Activated naive CD8-positive, alpha-beta T cell treated with anti-CD3 and anti-CD28 coated beads, Interleukin-2, amount 50 U/mL, for 24 hours (primary cell): ENCODE measurements around the gene PKDCC.
"Not testable (repeated sequence)": the region's sequence is repeated elsewhere in the genome, so short reads cannot be mapped to it uniquely, and the experiment has no call there.

ENCODE experiments used
- ATAC-seq: fragments of 150-1000 bp; cut with Tn5 transposase; one replicate; pipeline ENCODE4 v1.10.0; 2021
- DNase-seq: peaks from one replicate; pipeline ENCODE4 v3.0.0; 2021
- H3K27ac Mint-ChIP-seq: one replicate; pipeline ENCODE4 v1.8.0; 2021; ENCODE audit warnings: mild to moderate bottlenecking, mixed read lengths
- H3K27me3 Mint-ChIP-seq: one replicate; pipeline ENCODE4 v1.8.0; 2021; ENCODE audit warnings: mixed read lengths
- H3K36me3 Mint-ChIP-seq: one replicate; pipeline ENCODE4 v1.8.0; 2021; ENCODE audit warnings: low read depth, mixed read lengths
- H3K4me1 Mint-ChIP-seq: one replicate; pipeline ENCODE4 v1.8.0; 2021; ENCODE audit warnings: mixed read lengths
- H3K4me3 Mint-ChIP-seq: one replicate; pipeline ENCODE4 v1.8.0; 2021; ENCODE audit warnings: mild to moderate bottlenecking, moderate library complexity, mixed read lengths
- H3K9me3 Mint-ChIP-seq: one replicate; pipeline ENCODE4 v1.8.0; 2021; ENCODE audit warnings: mixed read lengths

Gene PKDCC

DNA sequence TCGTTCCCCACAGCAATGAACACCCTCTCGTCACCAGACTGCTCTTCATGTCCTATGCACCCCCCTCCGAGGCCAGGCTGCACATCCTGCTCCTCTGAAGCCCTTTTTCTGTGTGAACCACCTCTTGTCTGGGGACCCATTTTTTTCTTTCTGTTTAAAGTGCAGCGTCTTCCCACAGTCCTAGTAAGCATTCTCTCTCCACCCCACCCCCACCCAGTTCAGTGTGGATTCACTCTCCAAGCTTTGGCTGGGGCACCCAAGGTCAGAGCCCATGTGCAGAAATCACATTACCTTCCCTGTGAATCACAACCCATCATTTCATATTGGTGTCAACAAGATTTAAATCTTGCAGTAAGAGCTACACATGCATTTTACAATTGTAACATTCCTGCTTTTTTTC, 26.4 kb upstream of the PKDCC start:
- H3K27ac Mint-ChIP-seq: no peak overlapping the region
- no peak overlapping the region for H3K4me3 Mint-ChIP-seq
- peaks cover 13% of the 10 kb centered on the region for H3K27me3 Mint-ChIP-seq
- H3K4me1 Mint-ChIP-seq: no peaks in the 10 kb centered on the region
- DNase-seq (no peak), ATAC-seq (no peak)
- H3K9me3 Mint-ChIP-seq: peaks cover 2% of the 10 kb centered on the region
- H3K36me3 Mint-ChIP-seq: no peaks in the 10 kb centered on the region

DNA sequence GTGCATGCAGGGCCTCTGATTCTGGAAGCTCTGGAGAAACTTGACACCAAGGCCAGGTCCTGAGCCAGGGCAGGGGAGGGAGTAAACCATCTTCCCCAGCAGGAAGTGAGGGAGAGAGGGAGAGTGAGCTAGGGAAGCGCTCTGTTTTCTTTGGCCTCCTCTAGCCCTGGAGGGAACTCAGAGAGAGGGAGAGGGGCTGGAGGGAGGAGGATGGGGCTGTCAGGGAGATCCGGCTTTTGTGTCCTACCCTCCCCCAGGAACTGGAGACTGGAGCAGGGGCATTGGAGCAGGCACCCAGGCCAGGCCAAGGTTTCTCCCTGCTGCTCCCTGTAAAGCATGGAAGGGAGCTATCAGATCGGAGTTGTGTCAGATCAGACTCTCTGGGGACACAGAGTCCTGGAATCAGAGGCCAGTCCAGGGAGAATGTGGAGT, 22.7 kb upstream of the PKDCC start:
- ATAC-seq: no peak
- Mint-ChIP-seq H3K4me1 (peaks cover 4% of the 10 kb centered on the region), H3K4me3 (no peak overlapping the region), H3K9me3 (no peaks in the 10 kb centered on the region), H3K27ac (no peak overlapping the region), H3K36me3 (no peaks in the 10 kb centered on the region), H3K27me3 (peaks cover 10% of the 10 kb centered on the region)
- DNase-seq: no peak

DNA sequence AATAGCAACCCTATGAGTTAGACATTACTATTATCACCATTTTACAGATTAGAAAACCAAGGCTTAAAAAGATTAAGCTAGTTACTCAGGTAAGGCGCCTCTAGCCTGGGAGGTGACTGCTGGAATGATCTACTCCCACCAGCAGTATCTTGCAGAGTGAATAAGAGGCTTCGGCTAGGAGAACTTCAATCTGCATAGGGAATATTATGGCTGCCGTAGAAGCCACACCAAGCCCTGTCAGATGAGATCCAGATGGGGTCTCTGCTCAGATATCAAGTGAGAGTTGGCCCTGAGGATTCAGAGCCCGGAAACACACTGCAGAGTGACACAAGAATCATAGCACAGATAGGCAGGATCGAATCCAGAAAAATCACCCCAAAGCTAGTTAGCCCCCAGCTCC, 21.5 kb upstream of the PKDCC start:
- ATAC-seq (no peak), DNase-seq (no peak)
- Mint-ChIP-seq H3K27ac (no peak overlapping the region), H3K9me3 (no peaks in the 10 kb centered on the region), H3K4me1 (peaks cover 4% of the 10 kb centered on the region), H3K36me3 (no peaks in the 10 kb centered on the region), H3K27me3 (peaks cover 10% of the 10 kb centered on the region), H3K4me3 (no peak overlapping the region)

DNA sequence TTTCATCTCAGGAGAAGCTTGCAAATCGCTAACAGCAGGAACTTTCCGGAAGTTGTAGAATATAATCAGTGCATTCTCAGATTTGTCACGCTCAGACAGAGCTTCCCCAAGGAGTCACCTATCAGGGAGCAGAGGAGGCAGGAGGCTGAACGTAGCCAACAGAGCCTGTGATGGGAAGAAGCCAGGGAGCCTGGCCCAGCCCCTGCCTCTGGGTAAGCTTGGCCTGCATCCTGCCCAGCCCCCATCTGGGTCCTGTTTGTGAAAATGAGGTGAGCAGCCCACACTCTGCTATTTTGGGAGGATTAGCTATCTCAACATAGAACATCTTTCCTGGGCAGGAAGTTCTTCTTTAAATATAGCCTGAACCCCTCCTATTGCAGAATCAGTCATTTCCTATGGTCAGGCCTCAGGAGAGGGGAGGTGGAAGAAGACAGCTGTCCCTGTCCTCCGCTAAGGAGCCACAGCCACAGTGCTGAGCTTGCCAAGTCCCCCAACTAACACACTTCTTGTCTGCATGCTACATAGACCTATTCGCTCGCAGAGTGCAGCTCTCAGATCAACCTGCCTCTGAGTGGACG, 19.2 kb upstream of the PKDCC start:
- DNase-seq (no peak), ATAC-seq (no peak)
- peaks cover 4% of the 10 kb centered on the region for H3K4me1 Mint-ChIP-seq
- H3K36me3 Mint-ChIP-seq: no peaks in the 10 kb centered on the region
- peaks cover 10% of the 10 kb centered on the region for H3K27me3 Mint-ChIP-seq
- H3K27ac Mint-ChIP-seq: no peak overlapping the region
- no peaks in the 10 kb centered on the region for H3K9me3 Mint-ChIP-seq
- no peak overlapping the region for H3K4me3 Mint-ChIP-seq

DNA sequence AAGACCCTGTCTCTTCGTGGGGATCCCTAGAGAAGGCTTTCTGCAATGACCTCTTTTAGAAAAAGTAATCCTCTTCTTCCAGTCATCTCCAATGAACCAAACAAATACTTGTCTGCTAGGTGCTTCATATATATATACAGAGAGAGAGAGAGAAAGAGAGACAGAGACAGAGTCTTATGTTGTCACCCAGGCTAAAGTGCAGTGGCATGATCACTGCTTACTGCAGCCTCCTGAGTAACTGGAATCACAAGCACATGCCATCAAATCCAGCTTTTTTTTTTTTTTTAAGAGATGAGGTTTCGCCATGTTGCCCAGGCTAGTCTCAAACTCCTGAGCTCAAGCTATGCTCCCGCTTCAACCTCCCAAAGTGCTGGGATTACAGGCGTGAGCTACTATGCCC, 18.6 kb upstream of the PKDCC start:
- DNase-seq (no peak), ATAC-seq (no peak)
- Mint-ChIP-seq H3K9me3 (no peaks in the 10 kb centered on the region), H3K27ac (no peak overlapping the region), H3K4me3 (no peak overlapping the region), H3K27me3 (peaks cover 10% of the 10 kb centered on the region), H3K4me1 (peaks cover 4% of the 10 kb centered on the region), H3K36me3 (no peaks in the 10 kb centered on the region)

DNA sequence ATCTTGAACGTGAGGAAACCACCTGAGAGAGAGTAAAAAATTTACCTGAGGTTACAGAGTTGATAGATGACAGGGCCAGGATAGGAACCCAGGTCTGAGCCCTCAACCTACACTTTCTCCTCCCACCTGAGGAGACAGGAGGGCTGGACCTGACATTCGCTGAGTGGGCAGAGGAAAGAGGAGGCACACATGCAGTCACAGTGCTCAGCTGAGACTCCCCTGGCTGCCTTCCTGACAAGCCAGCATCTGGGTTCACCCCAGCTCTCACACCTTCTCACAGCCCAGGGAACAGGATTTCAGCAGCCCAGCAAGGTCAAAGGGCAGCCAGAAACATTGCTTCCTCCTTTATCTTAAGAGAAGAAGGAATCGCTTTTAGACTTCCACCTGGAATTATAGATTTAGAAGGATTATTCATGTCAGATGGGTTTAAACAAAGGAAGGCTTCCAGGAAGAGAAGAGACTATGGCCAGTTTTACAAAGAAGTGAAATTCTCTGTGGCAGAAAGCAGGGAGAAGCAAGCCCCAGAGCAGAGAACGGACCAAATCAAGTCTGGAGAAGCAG, 18.1 kb upstream of the PKDCC start:
- no peak overlapping the region for H3K27ac Mint-ChIP-seq
- no peaks in the 10 kb centered on the region for H3K36me3 Mint-ChIP-seq
- peaks cover 4% of the 10 kb centered on the region for H3K4me1 Mint-ChIP-seq

DNA sequence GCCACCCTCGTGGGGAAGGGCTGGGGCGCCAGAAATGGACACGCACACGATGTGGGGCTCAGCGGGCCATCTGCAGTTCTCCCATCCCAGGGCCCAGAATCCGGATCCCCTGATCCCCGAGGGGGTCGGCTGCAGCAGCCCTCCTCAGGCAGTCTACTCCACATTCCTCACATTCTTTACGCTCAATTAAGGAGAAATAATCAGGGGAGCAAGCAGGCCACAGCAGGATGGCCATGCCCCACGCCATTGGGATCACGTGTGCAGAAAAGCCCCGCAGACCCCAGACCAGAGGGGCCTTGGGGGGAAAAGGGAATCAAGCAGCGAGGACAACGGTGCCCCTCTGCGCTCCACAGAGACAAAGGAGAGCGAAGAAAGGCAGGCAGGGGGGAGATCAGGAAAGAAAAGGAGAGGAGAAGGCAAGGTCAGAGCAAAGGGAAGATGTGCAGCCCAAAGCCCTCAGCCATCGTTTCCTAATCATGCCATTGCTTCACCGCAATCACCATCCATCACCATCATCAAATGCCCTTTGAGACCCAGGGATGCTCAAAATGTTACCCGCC, 17.5 kb upstream of the PKDCC start:
- H3K4me3 Mint-ChIP-seq: no peak overlapping the region

More for the DNA sequence above, 18.1 kb upstream of the PKDCC start:
- H3K9me3 Mint-ChIP-seq: no peaks in the 10 kb centered on the region
- no peak overlapping the region for H3K4me3 Mint-ChIP-seq
- no peak for DNase-seq
- ATAC-seq: no peak
- H3K27me3 Mint-ChIP-seq: peaks cover 10% of the 10 kb centered on the region

DNA sequence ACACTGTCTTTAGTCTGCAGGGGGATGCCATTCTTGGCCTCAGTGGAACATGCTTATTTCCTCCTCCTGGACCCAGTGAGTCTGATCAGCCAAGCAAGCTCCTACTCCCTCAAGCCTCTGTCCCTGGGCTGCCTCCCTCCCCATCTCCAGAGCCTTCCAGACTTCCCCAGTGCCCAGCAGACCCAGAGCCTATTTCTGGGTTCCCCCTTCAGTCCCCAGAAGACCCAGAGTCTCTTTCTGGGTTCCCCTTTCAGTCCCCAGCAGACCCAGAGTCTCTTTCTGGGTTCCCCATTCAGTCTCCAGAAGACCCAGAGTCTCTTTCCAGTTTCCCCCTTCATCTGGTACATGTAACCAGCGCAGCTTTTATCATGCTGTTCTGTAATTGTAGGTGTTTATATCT, 17.0 kb upstream of the PKDCC start:
- Mint-ChIP-seq H3K27me3 (peaks cover 9% of the 10 kb centered on the region), H3K4me1 (peaks cover 4% of the 10 kb centered on the region), H3K27ac (no peak overlapping the region), H3K4me3 (no peak overlapping the region), H3K9me3 (no peaks in the 10 kb centered on the region), H3K36me3 (no peaks in the 10 kb centered on the region)
- no peak for ATAC-seq
- no peak for DNase-seq

More for the DNA sequence above, 17.5 kb upstream of the PKDCC start:
- DNase-seq (no peak), ATAC-seq (no peak)
- Mint-ChIP-seq H3K27ac (no peak overlapping the region), H3K9me3 (no peaks in the 10 kb centered on the region), H3K4me1 (peaks cover 4% of the 10 kb centered on the region), H3K27me3 (peaks cover 10% of the 10 kb centered on the region), H3K36me3 (no peaks in the 10 kb centered on the region)

DNA sequence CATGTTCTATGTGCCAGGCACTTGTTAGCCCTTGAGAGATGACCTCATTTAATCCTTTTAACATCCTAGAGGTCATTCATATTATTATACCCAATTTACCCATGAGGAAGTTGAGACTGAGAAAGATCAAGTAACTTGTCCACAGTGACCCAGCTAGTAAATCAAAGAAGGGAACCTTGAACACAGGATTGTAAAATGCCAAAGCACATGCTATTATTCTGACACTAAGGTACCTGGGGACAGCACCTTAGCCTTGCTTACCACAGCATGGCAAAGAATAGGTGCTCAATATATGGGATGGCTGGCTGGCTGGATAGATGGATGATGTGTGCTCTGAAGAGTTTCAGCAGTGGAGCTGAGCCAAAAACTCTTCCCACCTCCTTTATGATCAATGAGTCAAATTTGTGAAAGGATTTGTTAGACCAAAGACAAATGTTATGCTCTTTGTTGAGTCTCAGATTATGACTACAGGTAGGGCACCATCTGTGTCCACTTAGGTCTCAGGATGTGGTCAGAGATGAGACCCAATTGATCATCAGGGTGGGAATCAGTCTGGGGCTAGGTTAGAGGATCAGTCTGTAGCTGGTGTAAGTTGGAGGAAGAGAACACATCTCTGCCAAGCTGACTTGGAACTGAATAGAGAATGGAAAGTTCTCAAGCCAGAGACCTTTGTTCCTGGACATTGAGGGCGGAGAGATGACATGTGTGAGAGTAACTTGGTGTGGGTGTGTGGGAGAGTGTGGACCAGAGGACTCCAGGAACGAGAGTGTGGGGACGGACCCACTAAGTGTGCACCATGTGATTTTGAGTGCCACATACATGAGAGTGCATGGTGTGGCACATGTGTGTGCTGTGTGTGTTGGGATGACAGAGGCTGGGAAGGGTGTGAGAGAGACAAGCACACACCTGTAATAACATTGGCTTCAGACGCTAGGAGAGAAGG, 16.3 kb upstream of the PKDCC start:
- no peak overlapping the region for H3K27ac Mint-ChIP-seq
- no peak for ATAC-seq
- no peak overlapping the region for H3K4me3 Mint-ChIP-seq

DNA sequence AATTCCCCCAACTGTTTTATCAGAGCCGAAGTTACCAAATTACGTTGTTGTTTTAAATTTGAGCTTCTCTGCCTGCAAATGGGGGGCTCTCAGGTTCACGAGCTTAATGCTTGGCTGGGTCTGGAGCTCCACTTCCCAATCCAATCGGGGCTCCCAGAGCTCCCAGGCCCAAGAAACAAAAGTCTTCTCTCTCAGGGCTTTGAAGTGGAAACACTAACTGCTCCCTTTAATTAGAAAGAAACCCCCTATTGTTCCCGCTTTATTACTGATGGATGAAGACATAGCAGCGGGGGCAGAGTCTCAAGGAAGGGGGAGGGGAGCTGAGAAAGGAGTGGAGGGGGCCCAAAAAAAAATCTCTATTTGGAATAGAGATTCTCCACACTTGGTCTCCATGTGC, 15.6 kb upstream of the PKDCC start:
- Mint-ChIP-seq H3K9me3 (no peaks in the 10 kb centered on the region), H3K4me3 (no peak overlapping the region), H3K36me3 (no peaks in the 10 kb centered on the region), H3K27ac (no peak overlapping the region), H3K27me3 (peaks cover 8% of the 10 kb centered on the region), H3K4me1 (peaks cover 4% of the 10 kb centered on the region)
- DNase-seq: no peak
- no peak for ATAC-seq

More for the DNA sequence above, 16.3 kb upstream of the PKDCC start:
- H3K27me3 Mint-ChIP-seq: peaks cover 8% of the 10 kb centered on the region
- H3K4me1 Mint-ChIP-seq: peaks cover 4% of the 10 kb centered on the region
- no peak for DNase-seq
- no peaks in the 10 kb centered on the region for H3K9me3 Mint-ChIP-seq
- H3K36me3 Mint-ChIP-seq: no peaks in the 10 kb centered on the region

DNA sequence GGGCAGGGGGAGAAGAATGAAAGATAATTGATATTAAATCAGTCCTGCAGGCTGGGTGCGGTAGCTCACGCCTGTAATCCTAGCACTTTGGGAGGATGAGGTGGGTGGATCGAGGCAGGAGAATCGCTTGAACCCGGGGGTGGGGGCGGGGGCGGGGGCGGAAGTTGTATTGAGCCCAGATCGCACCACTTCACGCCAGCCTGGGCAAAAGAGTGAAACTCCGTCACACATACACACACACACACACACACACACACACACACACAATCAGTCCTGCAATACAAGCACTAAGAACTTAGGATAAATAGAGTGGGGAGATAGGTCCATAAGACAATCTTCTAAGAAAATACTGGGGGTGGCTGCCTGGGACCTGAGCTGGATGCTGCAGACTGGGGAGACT, 15.1 kb upstream of the PKDCC start:
- H3K9me3 Mint-ChIP-seq: no peaks in the 10 kb centered on the region
- H3K27me3 Mint-ChIP-seq: peaks cover 8% of the 10 kb centered on the region
- ATAC-seq (no peak), DNase-seq (no peak)
- H3K36me3 Mint-ChIP-seq: no peaks in the 10 kb centered on the region
- H3K27ac Mint-ChIP-seq: no peak overlapping the region
- H3K4me3 Mint-ChIP-seq: no peak overlapping the region
- peaks cover 4% of the 10 kb centered on the region for H3K4me1 Mint-ChIP-seq

DNA sequence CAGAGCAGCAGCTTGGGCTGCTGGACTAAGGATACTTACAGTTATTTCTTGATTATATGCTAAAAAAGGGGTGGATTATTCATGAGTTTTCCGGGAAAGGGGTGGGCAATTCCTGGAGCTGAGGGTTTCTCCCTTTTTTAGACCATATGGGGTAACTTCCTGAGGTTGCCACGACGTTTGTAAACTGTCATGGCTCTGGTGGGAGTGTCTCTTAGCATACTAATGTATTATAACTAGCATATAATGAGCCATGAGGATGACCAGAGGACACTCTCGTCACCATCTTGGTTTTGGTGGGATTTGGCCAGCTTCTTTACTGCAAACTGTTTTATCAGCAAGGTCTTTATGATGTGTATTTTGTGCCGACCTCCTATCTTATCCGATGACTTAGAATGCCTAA, 13.7 kb upstream of the PKDCC start:
- not testable (repeated sequence) for ATAC-seq, H3K27me3 Mint-ChIP-seq, H3K9me3 Mint-ChIP-seq, H3K4me1 Mint-ChIP-seq, H3K27ac Mint-ChIP-seq, H3K36me3 Mint-ChIP-seq, DNase-seq, H3K4me3 Mint-ChIP-seq

DNA sequence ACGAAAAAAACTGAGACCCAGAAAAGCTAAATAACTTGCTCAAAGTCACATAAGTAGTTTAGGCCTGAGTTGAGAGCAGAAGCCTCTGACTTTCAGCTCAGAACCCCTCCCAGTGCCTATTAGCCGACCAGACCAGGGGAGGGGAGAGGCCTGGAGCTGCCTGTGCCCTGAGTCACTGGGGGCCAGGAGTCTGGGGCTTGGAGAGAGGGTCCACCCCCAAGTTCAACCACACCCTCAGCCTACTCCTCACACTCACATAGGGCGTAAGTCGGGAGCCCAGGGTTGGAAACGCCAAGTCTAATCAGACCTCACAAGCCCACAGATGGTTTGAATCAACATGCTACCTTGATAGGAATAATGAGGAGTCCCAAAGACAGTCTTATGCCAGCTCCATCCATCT, 12.6 kb upstream of the PKDCC start:
- Mint-ChIP-seq H3K27me3 (peaks cover 6% of the 10 kb centered on the region), H3K4me3 (no peak overlapping the region), H3K27ac (no peak overlapping the region), H3K9me3 (no peaks in the 10 kb centered on the region), H3K4me1 (no peaks in the 10 kb centered on the region), H3K36me3 (no peaks in the 10 kb centered on the region)
- ATAC-seq (no peak), DNase-seq (no peak)

DNA sequence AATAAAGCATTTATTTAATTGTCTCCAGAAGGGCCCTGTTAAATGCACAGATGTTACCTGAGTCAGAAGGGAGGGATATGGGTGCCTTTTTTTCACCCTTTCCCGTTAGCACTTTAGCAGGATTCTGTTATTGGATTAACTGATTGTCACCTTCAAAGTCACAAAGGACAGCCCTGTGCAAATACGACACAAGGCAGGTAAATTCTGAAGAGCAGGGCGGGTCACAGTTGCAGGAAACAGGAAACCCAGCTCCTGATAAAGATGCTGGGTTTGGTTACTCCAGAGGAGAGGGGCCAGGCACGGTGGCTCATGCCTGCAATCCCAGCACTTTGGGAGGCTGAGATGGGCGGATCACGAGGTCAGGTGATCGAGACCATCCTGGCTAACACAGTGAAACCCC, 11.4 kb upstream of the PKDCC start:
- DNase-seq (no peak), ATAC-seq (no peak)
- Mint-ChIP-seq H3K36me3 (no peaks in the 10 kb centered on the region), H3K9me3 (no peaks in the 10 kb centered on the region), H3K4me1 (no peaks in the 10 kb centered on the region), H3K27me3 (peaks cover 8% of the 10 kb centered on the region), H3K4me3 (no peak overlapping the region), H3K27ac (no peak overlapping the region)

DNA sequence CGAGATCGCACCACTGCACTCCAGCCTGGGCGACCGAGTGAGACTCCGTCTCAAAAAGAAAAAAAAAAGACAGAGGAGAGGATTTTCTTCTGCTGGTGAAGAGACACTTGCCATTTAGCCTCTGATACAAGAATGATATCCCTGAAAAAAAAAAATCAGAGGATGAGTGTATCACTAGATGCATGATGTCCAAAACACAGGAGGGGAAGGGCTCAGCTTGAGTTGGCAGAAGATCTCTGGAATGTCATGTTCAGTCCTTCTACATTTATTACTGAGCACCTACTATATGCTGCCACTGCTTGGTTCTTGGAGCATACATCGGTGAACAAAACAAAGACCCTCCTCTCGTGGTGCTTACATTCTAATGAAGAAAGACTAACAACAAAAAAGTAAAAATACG, 10.9 kb upstream of the PKDCC start:
- H3K9me3 Mint-ChIP-seq: no peaks in the 10 kb centered on the region
- no peak for ATAC-seq
- H3K36me3 Mint-ChIP-seq: no peaks in the 10 kb centered on the region
- DNase-seq: no peak
- no peak overlapping the region for H3K27ac Mint-ChIP-seq
- no peak overlapping the region for H3K4me3 Mint-ChIP-seq
- H3K27me3 Mint-ChIP-seq: peaks cover 4% of the 10 kb centered on the region
- H3K4me1 Mint-ChIP-seq: no peaks in the 10 kb centered on the region
